Endodermal cell (in vitro differentiated cells): ENCODE results near the gene NR6A1. TPM values are rescaled to one million over a fixed set of nuclear protein-coding genes. Genes with fewer than 3 reads are reported as not detected.
"Not testable (repeated sequence)": the region's sequence is repeated elsewhere in the genome, so short reads cannot be mapped to it uniquely, and the experiment has no call there.

Experiments used
- DNase-seq: peaks from one replicate; pipeline ENCODE4 v3.0.0-alpha.2; 2017
- H3K27ac ChIP-seq: 2 replicates; pipeline ENCODE4 v1.5.1; 2013; ENCODE audit warnings: mild to moderate bottlenecking, low read depth, low read length, moderate library complexity
- H3K27me3 ChIP-seq: 2 replicates; pipeline ENCODE4 v1.6.1; 2013; ENCODE audit warnings: mild to moderate bottlenecking, low read length, moderate library complexity; ENCODE audit not compliant: insufficient read depth, control insufficient read depth, poor library complexity, severe bottlenecking
- H3K36me3 ChIP-seq: 2 replicates; pipeline ENCODE4 v1.7.0; 2013; ENCODE audit warnings: mild to moderate bottlenecking, low read length, moderate library complexity; ENCODE audit not compliant: control insufficient read depth, insufficient read depth
- H3K4me1 ChIP-seq: one replicate; pipeline ENCODE4 v1.7.0; 2013; ENCODE audit warnings: low read length; ENCODE audit not compliant: control insufficient read depth, insufficient read depth
- H3K4me3 ChIP-seq: 2 replicates; pipeline ENCODE4 v1.5.1; 2013; ENCODE audit warnings: mild to moderate bottlenecking, low read length, moderate library complexity
- H3K9ac ChIP-seq: 2 replicates; pipeline ENCODE4 v1.6.1; 2013; ENCODE audit warnings: mild to moderate bottlenecking, low read length, moderate library complexity; ENCODE audit not compliant: poor library complexity, severe bottlenecking; ENCODE audit errors: extremely low read depth
- H3K9me3 ChIP-seq: 2 replicates; pipeline ENCODE4 v1.6.1; 2013; ENCODE audit warnings: mild to moderate bottlenecking, low read length, moderate library complexity; ENCODE audit not compliant: control insufficient read depth
- H3K27ac Mint-ChIP-seq: 2 replicates; pipeline ENCODE4 v1.8.0; 2020; ENCODE audit warnings: mixed read lengths
- H3K27me3 Mint-ChIP-seq: 2 replicates; pipeline ENCODE4 v1.8.0; 2021; ENCODE audit warnings: mild to moderate bottlenecking, mixed read lengths; ENCODE audit not compliant: insufficient read depth
- H3K36me3 Mint-ChIP-seq: 2 replicates; pipeline ENCODE4 v1.8.0; 2020; ENCODE audit warnings: low read depth, mixed read lengths
- H3K4me1 Mint-ChIP-seq: 2 replicates; pipeline ENCODE4 v1.8.0; 2020; ENCODE audit warnings: mixed read lengths
- H3K4me3 Mint-ChIP-seq: 2 replicates; pipeline ENCODE4 v1.8.0; 2020; ENCODE audit warnings: mild to moderate bottlenecking, moderate library complexity, mixed read lengths
- H3K9me3 Mint-ChIP-seq: 2 replicates; pipeline ENCODE4 v1.8.0; 2020; ENCODE audit warnings: mild to moderate bottlenecking, mixed read lengths
- CTCF ChIP-seq: fragments of 200-600 bp; sonication (generic); conservative IDR thresholded peaks from 2 replicates; pipeline ENCODE4 v1.5.0; 2021; ENCODE audit warnings: antibody characterized with exemption, mild to moderate bottlenecking
- WGBS, 2 experiments: methylation state at CpG; one replicate each; pipeline versions ENCODE4 v1.1.5 to v1.1.7; 2013; ENCODE audit warnings: missing lambda C conversion rate in 2 of 2, mixed read lengths in 1 of 2; ENCODE audit not compliant: insufficient coverage in 1 of 2, insufficient read length in 1 of 2; 5-methylcytosine and 5-hydroxymethylcytosine counted together
- total RNA-seq, 2 donors: library from RNA; stranded (reverse); fragmentation: NEBNext Ultra II Directional in 1 of 2; extraction: Animal tissue kit (Norgen Biotek cat#: 25700) in 1 of 2; gene quantifications; 2 replicates in 1 of 2; 3 replicates in 1 of 2; pipeline ENCODE4 v1.2.1, GENCODE V29; 2021

NR6A1 gene
- total RNA-seq, 2 donors from 2014 or later, result 168 to 206 TPM

GRCh38 chr9:124735121-124735520 is 36.0 kb downstream of the NR6A1 start:
- Histone ChIP-seq H3K27me3 (no peaks in the 10 kb centered on the region), H3K4me1 (no peaks in the 10 kb centered on the region), H3K9ac (no peak overlapping the region), H3K36me3 (peaks cover 56% of the 10 kb centered on the region), H3K27ac (peak overlapping the region; percentile 61), H3K9me3 (no peaks in the 10 kb centered on the region), H3K4me3 (no peak overlapping the region)
- Mint-ChIP-seq H3K4me1 (peaks cover 9% of the 10 kb centered on the region), H3K4me3 (no peak overlapping the region), H3K27me3 (no peaks in the 10 kb centered on the region), H3K9me3 (no peaks in the 10 kb centered on the region), H3K27ac (no peak overlapping the region), H3K36me3 (peaks cover 40% of the 10 kb centered on the region)
- no peak for TF ChIP-seq CTCF
- DNase-seq, result no peak

DNA sequence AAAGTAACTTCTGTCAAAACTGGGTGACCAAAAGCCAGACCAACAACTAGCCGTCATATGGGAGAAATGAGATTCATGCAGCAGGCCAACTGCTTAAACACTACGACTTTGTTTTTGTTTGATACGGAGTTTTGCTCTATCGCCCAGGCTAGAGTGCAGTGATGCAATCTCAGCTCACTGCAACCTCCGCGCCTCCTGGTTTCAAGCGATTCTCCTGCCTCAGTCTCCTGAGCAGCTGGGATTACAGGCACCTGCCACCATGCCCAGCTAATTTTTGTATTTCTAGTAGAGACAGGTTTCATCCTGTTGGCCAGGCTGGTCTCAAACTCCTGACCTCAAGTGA is 36.4 kb downstream of the NR6A1 start:
- H3K9ac ChIP-seq, H3K9me3 Mint-ChIP-seq, H3K9me3 ChIP-seq, H3K4me1 ChIP-seq, H3K4me1 Mint-ChIP-seq, H3K27me3 ChIP-seq, H3K27me3 Mint-ChIP-seq, H3K4me3 ChIP-seq, H3K4me3 Mint-ChIP-seq, DNase-seq: not testable (repeated sequence)
- Histone ChIP-seq H3K27ac (peak overlapping the region; percentile 61), H3K36me3 (peaks cover 55% of the 10 kb centered on the region)
- peak overlapping the region; percentile 14 for H3K27ac Mint-ChIP-seq
- 87 to 95% methylated on average over 7 of the region's 7 CpGs for WGBS, 2 experiments
- peaks cover 40% of the 10 kb centered on the region for H3K36me3 Mint-ChIP-seq

- Histone ChIP-seq H3K4me3 (no peak overlapping the region), H3K9ac (no peak overlapping the region), H3K27ac (no peak overlapping the region), H3K9me3 (no peaks in the 10 kb centered on the region), H3K27me3 (no peaks in the 10 kb centered on the region), H3K4me1 (no peaks in the 10 kb centered on the region), H3K36me3 (peaks cover 53% of the 10 kb centered on the region)
- H3K4me3 Mint-ChIP-seq, result no peak overlapping the region
- peaks cover 9% of the 10 kb centered on the region for H3K4me1 Mint-ChIP-seq
- H3K9me3 Mint-ChIP-seq, result no peaks in the 10 kb centered on the region
- no peak for DNase-seq
- no peaks in the 10 kb centered on the region for H3K27me3 Mint-ChIP-seq
- peaks cover 42% of the 10 kb centered on the region for H3K36me3 Mint-ChIP-seq
- TF ChIP-seq CTCF, result no peak
- WGBS, 2 experiments, result 92 to 95% methylated on average over 14 of the region's 14 CpGs
- peak overlapping the region; percentile 14 for H3K27ac Mint-ChIP-seq
Measured at GRCh38 chr9:124733964-124734740, 37.0 kb downstream of the NR6A1 start.

- H3K9me3 ChIP-seq, result no peaks in the 10 kb centered on the region
- WGBS, 2 experiments, result 82 to 100% methylated on average over 2 of the region's 2 CpGs
- Mint-ChIP-seq H3K4me3 (no peak overlapping the region), H3K27me3 (no peaks in the 10 kb centered on the region), H3K9me3 (no peaks in the 10 kb centered on the region), H3K36me3 (peaks cover 48% of the 10 kb centered on the region), H3K27ac (no peak overlapping the region), H3K4me1 (peaks cover 14% of the 10 kb centered on the region)
- peaks cover 67% of the 10 kb centered on the region for H3K36me3 ChIP-seq
- no peak overlapping the region for H3K27ac ChIP-seq
- H3K9ac ChIP-seq, result no peak overlapping the region
- DNase-seq, result no peak
- no peak for TF ChIP-seq CTCF
- H3K4me1 ChIP-seq, result no peaks in the 10 kb centered on the region
- no peaks in the 10 kb centered on the region for H3K27me3 ChIP-seq
- H3K4me3 ChIP-seq, result no peak overlapping the region
Measured at GRCh38 chr9:124730772-124731171, 40.3 kb downstream of the NR6A1 start.
